Large intestine (tissue), 3 donors: Measurements from ENCODE around the gene LMO1. TPM values are rescaled to one million over a fixed set of nuclear protein-coding genes. Genes with fewer than 3 reads are reported as not detected.
A peak's percentile ranks its signal among the peaks of the same experiment; 100 is the strongest.

Experiments used
- DNase-seq, 2 donors: peaks; one replicate each; pipeline versions ENCODE4 v3.0.0 to v3.0.0-alpha.2; 2013
- H3K27ac ChIP-seq: one replicate; pipeline ENCODE4 v1.5.1; 2013; ENCODE audit warnings: low read length
- H3K27me3 ChIP-seq: 2 replicates; pipeline ENCODE4 v1.6.1; 2013; ENCODE audit warnings: low read length; ENCODE audit not compliant: control insufficient read depth, insufficient read depth
- H3K36me3 ChIP-seq: 2 replicates; pipeline ENCODE4 v1.6.1; 2013; ENCODE audit warnings: low read length; ENCODE audit not compliant: control insufficient read depth, insufficient read depth
- H3K4me1 ChIP-seq: one replicate; pipeline ENCODE4 v1.6.1; 2013; ENCODE audit warnings: low read length; ENCODE audit not compliant: control insufficient read depth, insufficient read depth
- H3K4me3 ChIP-seq: one replicate; pipeline ENCODE4 v1.5.1; 2013; ENCODE audit warnings: low read length
- H3K9me3 ChIP-seq: one replicate; pipeline ENCODE4 v1.6.1; 2013; ENCODE audit warnings: mild to moderate bottlenecking, low read depth, low read length, moderate library complexity; ENCODE audit not compliant: control insufficient read depth
- WGBS: methylation state at CpG from one replicate; pipeline ENCODE4 v1.1.5; 2013; ENCODE audit warnings: low lambda C conversion rate; ENCODE audit not compliant: insufficient coverage; 5-methylcytosine and 5-hydroxymethylcytosine counted together
- polyA plus RNA-seq: library from polyadenylated mRNA; unstranded; fragments of 120-200 nt; gene quantifications from one replicate; pipeline ENCODE4 v1.2.1, GENCODE V29; 2013

LMO1 gene
- polyA plus RNA-seq, 1 donor: 0.12 TPM

- Histone ChIP-seq H3K4me1 (no peaks in the 10 kb centered on the region), H3K27ac (no peak overlapping the region), H3K36me3 (no peaks in the 10 kb centered on the region), H3K9me3 (no peaks in the 10 kb centered on the region), H3K27me3 (peaks cover 8% of the 10 kb centered on the region), H3K4me3 (no peak overlapping the region)
- WGBS: 100% methylated on average over 1 of the region's 11 CpGs
- no peak for DNase-seq
Measured at GRCh38 chr11:8220261-8221045, 43.2 kb downstream of the LMO1 start.

GRCh38 chr11:8219257-8220021 lies 44.2 kb downstream of the LMO1 start:
- no CpG with 5 or more reads among the region's 16 CpGs for WGBS

DNA sequence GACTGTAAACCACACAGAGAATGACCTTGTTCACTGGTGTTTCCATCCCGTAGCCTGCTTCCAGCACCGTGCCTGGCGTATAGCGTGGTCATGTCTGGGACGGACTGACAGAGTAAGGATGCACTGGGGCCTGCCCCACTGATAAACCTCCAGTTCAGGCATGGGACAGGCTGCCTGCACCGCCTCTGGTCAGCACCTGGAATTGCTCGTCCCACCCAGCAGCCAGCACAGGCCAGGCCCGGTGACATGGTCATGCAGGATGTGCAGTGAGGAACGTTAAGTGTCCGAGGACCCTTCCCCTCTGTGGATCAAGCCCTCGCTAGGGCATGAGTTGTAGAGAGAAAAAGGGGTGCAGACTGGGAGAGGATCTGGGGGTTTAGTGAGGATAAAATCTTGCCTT lies 44.8 kb downstream of the LMO1 start:
- Histone ChIP-seq H3K27ac (no peak overlapping the region), H3K4me1 (no peaks in the 10 kb centered on the region), H3K27me3 (peaks cover 11% of the 10 kb centered on the region), H3K9me3 (no peaks in the 10 kb centered on the region), H3K36me3 (no peaks in the 10 kb centered on the region), H3K4me3 (no peak overlapping the region)
- DNase-seq: no peak
- no CpG with 5 or more reads among the region's 11 CpGs for WGBS

More at GRCh38 chr11:8219257-8220021, 44.2 kb downstream of the LMO1 start:
- H3K9me3 ChIP-seq: no peaks in the 10 kb centered on the region
- H3K4me3 ChIP-seq: no peak overlapping the region
- H3K4me1 ChIP-seq: no peaks in the 10 kb centered on the region
- H3K27me3 ChIP-seq: peaks cover 11% of the 10 kb centered on the region
- no peaks in the 10 kb centered on the region for H3K36me3 ChIP-seq
- peak in 1 of 2 donors; percentile 29 for DNase-seq
- no peak overlapping the region for H3K27ac ChIP-seq

GRCh38 chr11:8218409-8218808 lies 45.3 kb downstream of the LMO1 start:
- WGBS: no CpG with 5 or more reads among the region's 4 CpGs
- Histone ChIP-seq H3K4me1 (no peaks in the 10 kb centered on the region), H3K36me3 (no peaks in the 10 kb centered on the region), H3K27ac (no peak overlapping the region), H3K9me3 (no peaks in the 10 kb centered on the region), H3K27me3 (peaks cover 7% of the 10 kb centered on the region), H3K4me3 (no peak overlapping the region)
- DNase-seq: no peak

- WGBS: no CpG with 5 or more reads among the region's 11 CpGs
- H3K9me3 ChIP-seq: no peaks in the 10 kb centered on the region
- H3K27me3 ChIP-seq: peaks cover 7% of the 10 kb centered on the region
- H3K36me3 ChIP-seq: no peaks in the 10 kb centered on the region
- no peak for DNase-seq
- H3K4me1 ChIP-seq: no peaks in the 10 kb centered on the region
- H3K4me3 ChIP-seq: no peak overlapping the region
- H3K27ac ChIP-seq: no peak overlapping the region
Measured at GRCh38 chr11:8217926-8218325, 45.8 kb downstream of the LMO1 start.

- Histone ChIP-seq H3K4me3 (no peak overlapping the region), H3K4me1 (no peaks in the 10 kb centered on the region), H3K27me3 (peaks cover 11% of the 10 kb centered on the region), H3K27ac (no peak overlapping the region), H3K9me3 (no peaks in the 10 kb centered on the region), H3K36me3 (no peaks in the 10 kb centered on the region)
- WGBS: no CpG with 5 or more reads among the region's 4 CpGs
- no peak for DNase-seq
Measured at GRCh38 chr11:8217136-8217535, 46.5 kb downstream of the LMO1 start.

- no peaks in the 10 kb centered on the region for H3K36me3 ChIP-seq
- no peak overlapping the region for H3K27ac ChIP-seq
- DNase-seq: no peak
- no CpG with 5 or more reads among the region's 4 CpGs for WGBS
- H3K27me3 ChIP-seq: peaks cover 28% of the 10 kb centered on the region
- H3K4me1 ChIP-seq: no peaks in the 10 kb centered on the region
- H3K4me3 ChIP-seq: no peak overlapping the region
- no peaks in the 10 kb centered on the region for H3K9me3 ChIP-seq
Measured at GRCh38 chr11:8213376-8213775, 50.3 kb downstream of the LMO1 start.

DNA sequence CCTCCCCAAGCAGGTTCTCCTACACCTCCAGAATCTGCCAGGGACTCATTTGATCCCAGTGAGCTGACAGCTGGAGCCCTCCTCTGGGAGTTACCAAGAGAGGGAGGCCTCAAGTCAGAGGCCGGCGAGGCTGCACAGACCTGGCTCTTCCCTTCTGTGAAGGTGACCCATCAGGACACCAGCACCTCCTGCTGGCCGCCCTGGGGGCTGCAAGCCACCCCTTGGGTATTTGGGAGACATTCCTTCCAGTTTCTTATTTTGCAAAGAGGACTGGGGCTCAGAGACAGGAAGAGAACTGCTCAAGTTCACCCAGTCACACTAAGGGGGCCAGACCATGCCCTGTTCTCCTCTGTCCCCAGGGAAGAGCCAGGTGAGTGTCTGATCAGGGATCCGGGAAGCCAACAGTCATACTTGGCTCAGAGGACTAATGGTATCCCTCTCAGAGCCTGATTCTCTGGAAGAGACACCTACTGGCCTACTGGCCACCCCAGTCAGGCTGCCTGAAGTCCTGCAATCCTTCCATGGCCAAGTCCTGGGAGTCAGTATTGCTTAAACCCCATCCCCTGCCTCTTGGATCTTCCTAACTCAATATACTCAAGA lies 54.4 kb downstream of the LMO1 start:
- no peak overlapping the region for H3K4me3 ChIP-seq
- no CpG with 5 or more reads among the region's 4 CpGs for WGBS
- H3K27me3 ChIP-seq: peaks cover 44% of the 10 kb centered on the region
- H3K4me1 ChIP-seq: no peaks in the 10 kb centered on the region
- no peak for DNase-seq
- H3K27ac ChIP-seq: no peak overlapping the region
- H3K36me3 ChIP-seq: no peaks in the 10 kb centered on the region
- H3K9me3 ChIP-seq: no peaks in the 10 kb centered on the region

DNA sequence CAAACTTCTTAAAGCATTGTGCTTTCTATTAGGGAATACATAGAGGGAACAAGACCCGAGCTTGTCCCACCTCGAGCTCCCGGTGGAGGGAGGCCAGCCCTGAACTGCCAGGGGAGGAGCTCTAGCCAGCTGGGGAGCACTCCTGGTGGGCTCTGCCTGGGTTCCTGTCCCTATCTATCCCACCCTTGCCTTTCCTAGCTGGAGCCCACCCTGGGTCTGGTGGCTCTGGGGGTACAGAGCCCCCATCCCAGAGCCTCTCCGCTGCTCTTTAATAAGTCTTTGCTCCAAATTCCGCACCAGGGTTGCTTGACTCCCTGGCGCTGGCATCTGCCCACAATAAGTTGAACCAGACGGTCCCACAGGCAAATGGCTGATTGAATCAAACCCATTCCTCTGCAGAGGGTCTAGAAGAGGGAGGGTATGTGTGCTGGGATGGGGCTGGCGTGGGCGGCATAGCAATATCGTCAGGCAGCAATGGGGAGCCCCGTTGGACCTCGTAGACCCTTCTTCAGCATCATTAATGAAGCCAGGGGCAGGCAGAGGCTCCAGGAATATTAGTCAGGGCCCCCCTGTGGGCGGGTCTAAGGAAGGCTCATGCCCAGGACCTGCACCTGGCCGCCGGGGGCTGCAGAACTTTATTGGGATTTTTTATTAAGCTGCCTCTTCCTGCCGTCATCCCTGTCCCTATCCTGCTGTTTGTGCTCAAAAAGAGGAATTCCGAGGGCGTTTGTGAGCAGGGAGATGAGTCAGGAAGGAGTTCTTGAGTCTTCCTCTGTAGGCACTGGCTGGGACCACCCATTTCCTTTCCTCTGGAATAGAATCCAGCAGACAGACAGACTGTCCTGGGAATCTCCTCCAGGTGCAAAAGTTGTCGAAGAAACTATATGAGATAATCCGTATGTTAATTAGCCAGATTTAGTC lies 56.3 kb downstream of the LMO1 start:
- Histone ChIP-seq H3K4me1 (no peaks in the 10 kb centered on the region), H3K36me3 (no peaks in the 10 kb centered on the region), H3K27ac (peak overlapping the region; percentile 17), H3K9me3 (no peaks in the 10 kb centered on the region), H3K4me3 (no peak overlapping the region), H3K27me3 (peaks cover 42% of the 10 kb centered on the region)
- no peak for DNase-seq
- 94% methylated on average over 2 of the region's 20 CpGs for WGBS
